WTC11 (cell line): ENCODE measurements around the gene PPP1R14B.

ENCODE experiments used
- CBFB ChIP-seq: sonication (generic); formaldehyde crosslinking; IDR thresholded peaks from 2 replicates; pipeline ENCODE4 v1.8.1; 2022; ENCODE audit warnings: mild to moderate bottlenecking, low read depth, missing genetic modification reagents
- CTCF ChIP-seq: fragments of 200-600 bp; IDR thresholded peaks from 2 replicates; pipeline ENCODE4 v1.8.0; 2022; ENCODE audit warnings: antibody characterized with exemption
- ESRRA ChIP-seq: sonication (generic); formaldehyde crosslinking; IDR thresholded peaks from 2 replicates; pipeline ENCODE4 v1.8.1; 2022; ENCODE audit warnings: mild to moderate bottlenecking, missing genetic modification reagents, borderline replicate concordance
- MAX ChIP-seq: sonication (generic); formaldehyde crosslinking; IDR thresholded peaks from 2 replicates; pipeline ENCODE4 v1.8.0; 2022; ENCODE audit warnings: mild to moderate bottlenecking, missing genetic modification reagents
- SMAD4 ChIP-seq: sonication (generic); formaldehyde crosslinking; IDR thresholded peaks from 2 replicates; pipeline ENCODE4 v1.8.0; 2022; ENCODE audit warnings: mild to moderate bottlenecking, missing genetic modification reagents

DNA sequence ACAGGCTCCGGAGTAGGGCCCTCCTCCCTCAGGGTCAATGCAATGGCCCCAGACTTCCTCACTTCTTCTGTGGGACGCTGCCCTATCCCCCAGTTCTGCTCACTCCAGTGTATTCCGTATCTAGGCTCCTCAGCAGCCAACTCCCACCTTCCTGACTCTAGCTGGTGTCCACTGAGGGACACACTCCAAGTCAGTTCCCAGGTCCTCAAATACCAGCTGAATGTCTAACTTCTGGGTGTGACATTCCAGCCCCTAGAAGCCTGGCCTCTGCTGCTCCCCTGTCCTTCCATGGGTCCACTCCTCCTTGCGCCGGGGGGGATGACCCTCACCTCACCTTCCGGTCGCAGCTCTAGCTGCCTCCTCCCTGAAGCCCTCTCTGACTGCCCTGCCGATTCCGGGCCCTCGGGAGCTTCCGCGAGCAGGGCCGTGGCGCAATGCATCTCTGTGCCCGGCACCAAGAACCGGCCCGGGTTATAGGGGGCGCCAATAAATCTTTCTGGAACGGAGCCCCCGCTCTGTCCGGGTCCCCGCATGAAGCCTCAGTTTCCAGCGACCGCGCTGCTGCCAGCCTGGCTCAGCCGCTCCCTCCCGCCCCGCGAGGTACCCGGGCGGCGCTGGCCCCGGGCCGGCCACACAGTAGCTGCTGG, 22.3 kb upstream of the PPP1R14B start:
- no peak for TF ChIP-seq CTCF
- no peak for TF ChIP-seq SMAD4 (CRISPR knock-in tag)
- TF ChIP-seq ESRRA (CRISPR knock-in tag) = no peak
- no peak for TF ChIP-seq MAX (CRISPR knock-in tag)
- TF ChIP-seq CBFB = no peak
